Stomach (tissue), 4 donors: ENCODE data around the gene LCN12.

Experiments
- POLR2A ChIP-seq, 4 donors: fragments of 450-650 bp; IDR thresholded peaks; one replicate each; pipeline ENCODE4 v1.6.1; 2016; ENCODE audit warnings: antibody characterized with exemption in 4 of 4, control low read depth in 2 of 4, mild to moderate bottlenecking in 1 of 4, moderate library complexity in 1 of 4
- TF ChIP-seq, protein P1 (sequence below), 7 experiments: fragments of 450-650 bp in 4 of 7; fragments of 200-600 bp in 3 of 7; sonication (generic) in 3 of 7; IDR thresholded peaks; one replicate each; pipeline ENCODE4 v1.5.1; 2016 to 2019; ENCODE audit warnings: antibody characterized with exemption in 7 of 7, control low read depth in 2 of 7, mild to moderate bottlenecking in 1 of 7

DNA sequence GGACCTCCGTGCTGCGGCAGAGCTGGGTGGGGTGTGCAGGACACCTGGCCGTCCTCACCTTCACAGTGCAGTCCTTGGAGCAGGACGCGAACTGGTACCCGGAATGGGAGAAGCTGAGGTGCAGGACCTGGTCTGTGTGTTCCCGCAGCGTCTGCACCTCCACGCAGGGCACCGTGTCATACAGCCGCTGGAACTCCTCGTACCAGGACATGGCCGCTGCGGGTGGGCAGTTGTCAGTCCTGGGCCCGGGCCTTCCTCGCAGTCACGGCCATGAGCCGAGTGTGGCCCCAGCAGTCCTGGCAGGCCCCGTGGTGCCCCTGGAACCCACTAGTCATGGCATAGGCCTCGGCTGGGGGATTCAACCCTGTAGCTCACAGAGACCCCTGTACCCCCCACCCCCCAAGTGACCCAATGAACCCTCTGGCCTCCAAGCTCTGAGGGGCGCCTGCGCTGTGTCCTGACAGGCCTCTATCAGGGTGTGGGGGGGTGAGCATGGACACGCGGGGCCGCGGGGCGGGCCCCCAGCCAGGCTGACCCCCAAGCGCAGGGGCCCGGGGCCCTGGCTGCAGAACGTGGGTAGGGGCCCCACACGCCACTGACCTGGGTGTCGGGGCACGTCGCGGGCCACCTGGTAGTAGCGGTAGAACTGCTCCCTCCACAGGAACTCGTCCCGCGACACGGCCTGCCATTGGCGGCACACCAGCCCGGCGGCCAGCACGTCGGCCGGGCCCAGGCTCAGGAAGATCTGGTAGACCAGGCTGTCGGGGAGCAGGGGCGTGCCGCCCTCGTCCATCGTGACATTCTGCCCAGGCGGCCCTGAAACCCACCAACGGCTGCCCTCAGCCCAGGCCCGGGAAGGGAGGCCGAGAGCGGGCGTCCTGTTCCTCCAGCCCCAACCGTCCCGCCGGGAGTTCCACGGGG lies 8.5 kb upstream of the LCN12 start:
- TF ChIP-seq POLR2A (IDR thresholded peaks at IDR 0.05) = no peak
- TF ChIP-seq, protein P1, sequence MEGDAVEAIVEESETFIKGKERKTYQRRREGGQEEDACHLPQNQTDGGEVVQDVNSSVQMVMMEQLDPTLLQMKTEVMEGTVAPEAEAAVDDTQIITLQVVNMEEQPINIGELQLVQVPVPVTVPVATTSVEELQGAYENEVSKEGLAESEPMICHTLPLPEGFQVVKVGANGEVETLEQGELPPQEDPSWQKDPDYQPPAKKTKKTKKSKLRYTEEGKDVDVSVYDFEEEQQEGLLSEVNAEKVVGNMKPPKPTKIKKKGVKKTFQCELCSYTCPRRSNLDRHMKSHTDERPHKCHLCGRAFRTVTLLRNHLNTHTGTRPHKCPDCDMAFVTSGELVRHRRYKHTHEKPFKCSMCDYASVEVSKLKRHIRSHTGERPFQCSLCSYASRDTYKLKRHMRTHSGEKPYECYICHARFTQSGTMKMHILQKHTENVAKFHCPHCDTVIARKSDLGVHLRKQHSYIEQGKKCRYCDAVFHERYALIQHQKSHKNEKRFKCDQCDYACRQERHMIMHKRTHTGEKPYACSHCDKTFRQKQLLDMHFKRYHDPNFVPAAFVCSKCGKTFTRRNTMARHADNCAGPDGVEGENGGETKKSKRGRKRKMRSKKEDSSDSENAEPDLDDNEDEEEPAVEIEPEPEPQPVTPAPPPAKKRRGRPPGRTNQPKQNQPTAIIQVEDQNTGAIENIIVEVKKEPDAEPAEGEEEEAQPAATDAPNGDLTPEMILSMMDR (IDR thresholded peaks at IDR 0.05) = no peak
